Loucy (cell line): ENCODE results near the gene RC3H1.
A peak's percentile ranks its signal among the peaks of the same experiment; 100 is the strongest.

Experiments used
- H2AFZ ChIP-seq: fragments of 200-600 bp; sonication (generic); 2 replicates; pipeline ENCODE4 v1.6.0; 2016; ENCODE audit warnings: antibody characterized with exemption, mild to moderate bottlenecking, low read length, moderate library complexity
- H3F3A ChIP-seq: fragments of 200-600 bp; 2 replicates; pipeline ENCODE4 v1.6.0; 2016; ENCODE audit warnings: antibody characterized with exemption, low read depth, mild to moderate bottlenecking
- H3K27me3 ChIP-seq: fragments of 200-600 bp; sonication (generic); 2 replicates; pipeline ENCODE4 v1.6.1; 2014; ENCODE audit warnings: low read length, mild to moderate bottlenecking; ENCODE audit not compliant: insufficient read depth, poor library complexity, severe bottlenecking
- H3K36me3 ChIP-seq: fragments of 200-600 bp; sonication (generic); 2 replicates; pipeline ENCODE4 v1.6.1; 2016; ENCODE audit warnings: low read length; ENCODE audit not compliant: insufficient read depth
- H3K4me1 ChIP-seq: fragments of 200-600 bp; sonication (generic); 2 replicates; pipeline ENCODE4 v1.5.1; 2014; ENCODE audit warnings: low read length, mild to moderate bottlenecking; ENCODE audit not compliant: insufficient read depth, poor library complexity, severe bottlenecking
- H3K4me2 ChIP-seq: fragments of 200-600 bp; sonication (generic); 2 replicates; pipeline ENCODE4 v1.6.0; 2014; ENCODE audit warnings: antibody characterized with exemption, low read length, low read depth, mild to moderate bottlenecking; ENCODE audit not compliant: poor library complexity, severe bottlenecking
- H3K4me3 ChIP-seq: fragments of 200-600 bp; sonication (generic); 2 replicates; pipeline ENCODE4 v1.5.1; 2014; ENCODE audit warnings: low read length, mild to moderate bottlenecking, mixed read lengths; ENCODE audit not compliant: poor library complexity, severe bottlenecking
- H3K79me2 ChIP-seq: fragments of 200-600 bp; sonication (generic); 2 replicates; pipeline ENCODE4 v1.6.1; 2014; ENCODE audit warnings: low read length; ENCODE audit not compliant: insufficient read depth
- H3K9ac ChIP-seq: fragments of 200-600 bp; sonication (generic); 2 replicates; pipeline ENCODE4 v1.6.0; 2014; ENCODE audit warnings: mild to moderate bottlenecking, low read depth, low read length, moderate library complexity; ENCODE audit not compliant: poor library complexity, severe bottlenecking
- H3K9me2 ChIP-seq: fragments of 200-600 bp; sonication (generic); replicated peaks from 2 replicates; pipeline ENCODE4 v1.6.1; 2016; ENCODE audit warnings: low read depth, low read length, mixed read lengths
- H3K9me3 ChIP-seq: fragments of 200-600 bp; sonication (generic); 2 replicates; pipeline ENCODE4 v1.6.1; 2014; ENCODE audit warnings: mild to moderate bottlenecking, antibody characterized with exemption, low read length, low read depth; ENCODE audit not compliant: insufficient read depth
- H4K20me1 ChIP-seq: fragments of 200-600 bp; sonication (generic); 2 replicates; pipeline ENCODE4 v1.6.0; 2014; ENCODE audit warnings: antibody characterized with exemption, low read length, mild to moderate bottlenecking; ENCODE audit not compliant: insufficient read depth, poor library complexity, severe bottlenecking
- EZH2phosphoT487 ChIP-seq: fragments of 200-600 bp; IDR thresholded peaks from 2 replicates; pipeline ENCODE4 v1.6.1; 2018; ENCODE audit warnings: antibody characterized with exemption, mild to moderate bottlenecking, moderate library complexity, borderline replicate concordance
- TF ChIP-seq, protein P1 (sequence below): fragments of 200-600 bp; sonication (generic); conservative IDR thresholded peaks from 2 replicates; pipeline ENCODE4 v1.5.1; 2014; ENCODE audit warnings: mild to moderate bottlenecking, antibody characterized with exemption, low read length

The RC3H1 gene

GRCh38 chr1:174036204-174036603 lies 14.0 kb upstream of the RC3H1 start:
- Histone ChIP-seq H3K4me1 (no peaks in the 10 kb centered on the region), H3K4me2 (no peak overlapping the region), H2AFZ (no peak overlapping the region), H3K27me3 (no peaks in the 10 kb centered on the region), H3K9me2 (no peaks in the 10 kb centered on the region), H3K9me3 (no peaks in the 10 kb centered on the region), H3K79me2 (no peaks in the 10 kb centered on the region), H3K4me3 (no peak overlapping the region), H3K9ac (no peak overlapping the region), H3K36me3 (no peaks in the 10 kb centered on the region), H4K20me1 (no peaks in the 10 kb centered on the region), H3F3A (no peaks in the 10 kb centered on the region)
- TF ChIP-seq, protein P1, sequence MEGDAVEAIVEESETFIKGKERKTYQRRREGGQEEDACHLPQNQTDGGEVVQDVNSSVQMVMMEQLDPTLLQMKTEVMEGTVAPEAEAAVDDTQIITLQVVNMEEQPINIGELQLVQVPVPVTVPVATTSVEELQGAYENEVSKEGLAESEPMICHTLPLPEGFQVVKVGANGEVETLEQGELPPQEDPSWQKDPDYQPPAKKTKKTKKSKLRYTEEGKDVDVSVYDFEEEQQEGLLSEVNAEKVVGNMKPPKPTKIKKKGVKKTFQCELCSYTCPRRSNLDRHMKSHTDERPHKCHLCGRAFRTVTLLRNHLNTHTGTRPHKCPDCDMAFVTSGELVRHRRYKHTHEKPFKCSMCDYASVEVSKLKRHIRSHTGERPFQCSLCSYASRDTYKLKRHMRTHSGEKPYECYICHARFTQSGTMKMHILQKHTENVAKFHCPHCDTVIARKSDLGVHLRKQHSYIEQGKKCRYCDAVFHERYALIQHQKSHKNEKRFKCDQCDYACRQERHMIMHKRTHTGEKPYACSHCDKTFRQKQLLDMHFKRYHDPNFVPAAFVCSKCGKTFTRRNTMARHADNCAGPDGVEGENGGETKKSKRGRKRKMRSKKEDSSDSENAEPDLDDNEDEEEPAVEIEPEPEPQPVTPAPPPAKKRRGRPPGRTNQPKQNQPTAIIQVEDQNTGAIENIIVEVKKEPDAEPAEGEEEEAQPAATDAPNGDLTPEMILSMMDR: no peak
- TF ChIP-seq EZH2phosphoT487: no peak

DNA sequence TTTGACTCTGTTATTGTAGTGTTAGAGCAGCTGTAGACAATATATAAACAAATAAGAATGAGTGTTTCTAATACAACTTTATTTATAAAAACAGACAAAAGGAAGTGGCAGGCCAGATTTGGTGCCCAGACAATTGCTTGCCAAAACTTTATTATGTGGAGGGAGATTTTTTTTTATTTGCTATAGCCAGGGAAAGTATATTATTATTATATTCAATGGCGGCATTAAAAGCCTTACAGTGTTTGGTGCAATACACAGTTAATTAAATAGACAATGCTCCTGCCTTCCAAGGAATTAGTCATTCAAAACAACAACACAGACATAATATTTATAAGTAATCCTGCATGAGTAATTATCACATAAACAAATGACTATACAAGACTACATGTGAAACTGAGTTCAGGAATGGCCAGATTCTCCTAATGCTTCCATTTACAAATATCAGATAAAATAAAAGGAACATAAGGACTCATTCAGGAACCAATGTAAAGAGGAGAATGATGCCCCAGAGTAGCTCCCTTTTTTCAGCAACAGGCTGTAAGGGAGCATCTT lies 10.6 kb upstream of the RC3H1 start:
- H3K9me2 ChIP-seq: no peaks in the 10 kb centered on the region
- no peak overlapping the region for H3K4me2 ChIP-seq
- no peaks in the 10 kb centered on the region for H3K9me3 ChIP-seq
- TF ChIP-seq EZH2phosphoT487: no peak
- TF ChIP-seq, protein P1: no peak
- H4K20me1 ChIP-seq: no peaks in the 10 kb centered on the region
- no peak overlapping the region for H3K4me3 ChIP-seq
- H2AFZ ChIP-seq: no peak overlapping the region
- no peaks in the 10 kb centered on the region for H3K36me3 ChIP-seq
- H3F3A ChIP-seq: no peaks in the 10 kb centered on the region
- H3K79me2 ChIP-seq: no peaks in the 10 kb centered on the region
- H3K4me1 ChIP-seq: no peaks in the 10 kb centered on the region
- H3K9ac ChIP-seq: no peak overlapping the region
- H3K27me3 ChIP-seq: no peaks in the 10 kb centered on the region

DNA sequence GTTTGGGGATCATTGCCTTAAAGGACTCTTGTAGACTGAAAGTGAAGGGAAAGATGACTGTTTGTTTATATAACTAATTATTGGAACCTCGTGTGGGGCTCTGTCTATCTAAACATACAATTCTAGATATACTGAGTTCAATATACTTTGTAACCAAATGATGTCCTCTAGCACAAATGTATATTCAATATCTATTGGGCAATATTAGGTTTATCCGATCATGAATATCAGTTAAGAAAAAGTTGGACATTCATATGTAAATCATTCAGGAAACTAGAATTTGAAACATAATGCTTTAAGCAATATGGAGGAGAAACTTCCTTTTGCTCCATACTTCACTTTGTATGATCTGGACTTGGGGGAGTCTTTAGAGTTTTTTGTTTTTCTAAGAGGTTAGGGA lies 8.9 kb upstream of the RC3H1 start:
- Histone ChIP-seq H3K9me2 (no peaks in the 10 kb centered on the region), H3K4me1 (no peaks in the 10 kb centered on the region), H3K9ac (no peak overlapping the region), H3F3A (no peaks in the 10 kb centered on the region), H3K36me3 (no peaks in the 10 kb centered on the region), H4K20me1 (no peaks in the 10 kb centered on the region), H2AFZ (peak overlapping the region; percentile 5; the same call in 1 of the 2 replicates), H3K27me3 (no peaks in the 10 kb centered on the region), H3K79me2 (no peaks in the 10 kb centered on the region), H3K9me3 (no peaks in the 10 kb centered on the region), H3K4me3 (no peak overlapping the region), H3K4me2 (no peak overlapping the region)
- no peak for TF ChIP-seq EZH2phosphoT487
- TF ChIP-seq, protein P1: no peak
